ENCODE results near the gene JAG1. TPM values are rescaled to one million over a fixed set of nuclear protein-coding genes. Genes with fewer than 3 reads are reported as not detected.
"Not testable (repeated sequence)": the region's sequence is repeated elsewhere in the genome, so short reads cannot be mapped to it uniquely, and the experiment has no call there.

Gene JAG1
- total RNA-seq, 1 donor from 2014 or later = 1.3 TPM

- Mint-ChIP-seq H3K9me3 (no peaks in the 10 kb centered on the region), H3K27me3 (ENCODE audit: insufficient read depth) (no peaks in the 10 kb centered on the region), H3K4me3 (no peak overlapping the region), H3K4me1 (ENCODE audit: low read depth) (no peaks in the 10 kb centered on the region), H3K27ac (no peak overlapping the region), H3K36me3 (ENCODE audit: low read depth) (no peaks in the 10 kb centered on the region)
- DNase-seq (ENCODE audit: low spot score) = no peak
- intact Hi-C loops (cut with micrococcal nuclease) = no loop called here
These were observed 40.1 kb downstream of the JAG1 start for GRCh38 chr20:10633718-10634117.

GRCh38 chr20:10632721-10633509, 40.9 kb downstream of the JAG1 start:
- Mint-ChIP-seq H3K36me3 (ENCODE audit: low read depth) (no peaks in the 10 kb centered on the region), H3K9me3 (no peaks in the 10 kb centered on the region), H3K27me3 (ENCODE audit: insufficient read depth) (no peaks in the 10 kb centered on the region), H3K4me3 (no peak overlapping the region), H3K4me1 (ENCODE audit: low read depth) (no peaks in the 10 kb centered on the region), H3K27ac (no peak overlapping the region)
- DNase-seq (ENCODE audit: low spot score) = no peak
- intact Hi-C loops (cut with micrococcal nuclease) = no loop called here

DNA sequence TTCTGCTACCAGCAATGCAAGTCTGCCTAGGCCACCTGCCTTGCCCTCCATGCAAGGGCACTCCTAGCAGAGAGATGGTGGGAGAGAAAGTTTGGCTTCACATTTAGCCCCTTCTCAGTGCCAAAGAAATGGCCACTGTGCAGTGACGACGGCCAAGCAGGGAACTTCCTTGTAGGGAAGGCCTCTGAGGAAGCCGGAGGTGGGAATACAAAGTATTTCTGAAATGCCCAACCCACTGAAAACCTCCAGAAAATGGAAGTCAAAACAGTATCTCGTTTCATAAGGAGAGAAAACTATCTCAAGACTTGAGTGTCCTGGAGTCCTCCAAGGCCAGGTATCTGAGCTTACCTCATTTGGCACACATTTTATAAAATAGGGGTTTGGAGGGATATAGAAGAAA, 42.7 kb downstream of the JAG1 start:
- Mint-ChIP-seq H3K36me3 (ENCODE audit: low read depth) (no peaks in the 10 kb centered on the region), H3K9me3 (no peaks in the 10 kb centered on the region), H3K4me1 (ENCODE audit: low read depth) (no peaks in the 10 kb centered on the region), H3K4me3 (no peak overlapping the region), H3K27ac (no peak overlapping the region), H3K27me3 (ENCODE audit: insufficient read depth) (no peaks in the 10 kb centered on the region)
- intact Hi-C loops (cut with micrococcal nuclease) = no loop called here
- no peak for DNase-seq (ENCODE audit: low spot score)

GRCh38 chr20:10629946-10630650, 43.7 kb downstream of the JAG1 start:
- no peaks in the 10 kb centered on the region for H3K9me3 Mint-ChIP-seq
- no peaks in the 10 kb centered on the region for H3K27me3 Mint-ChIP-seq (ENCODE audit: insufficient read depth)
- H3K36me3 Mint-ChIP-seq (ENCODE audit: low read depth) = no peaks in the 10 kb centered on the region
- H3K4me1 Mint-ChIP-seq (ENCODE audit: low read depth) = no peaks in the 10 kb centered on the region
- no peak overlapping the region for H3K27ac Mint-ChIP-seq
- intact Hi-C loops (cut with micrococcal nuclease) = no loop called here
- no peak overlapping the region for H3K4me3 Mint-ChIP-seq
- DNase-seq (ENCODE audit: low spot score) = no peak

GRCh38 chr20:10626896-10627295, 46.9 kb downstream of the JAG1 start:
- no peaks in the 10 kb centered on the region for H3K36me3 Mint-ChIP-seq (ENCODE audit: low read depth)
- no peak for DNase-seq (ENCODE audit: low spot score)
- H3K27me3 Mint-ChIP-seq (ENCODE audit: insufficient read depth) = no peaks in the 10 kb centered on the region
- no peak overlapping the region for H3K4me3 Mint-ChIP-seq
- H3K9me3 Mint-ChIP-seq = no peaks in the 10 kb centered on the region
- intact Hi-C loops (cut with micrococcal nuclease) = no loop called here
- no peaks in the 10 kb centered on the region for H3K4me1 Mint-ChIP-seq (ENCODE audit: low read depth)
- H3K27ac Mint-ChIP-seq = no peak overlapping the region

DNA sequence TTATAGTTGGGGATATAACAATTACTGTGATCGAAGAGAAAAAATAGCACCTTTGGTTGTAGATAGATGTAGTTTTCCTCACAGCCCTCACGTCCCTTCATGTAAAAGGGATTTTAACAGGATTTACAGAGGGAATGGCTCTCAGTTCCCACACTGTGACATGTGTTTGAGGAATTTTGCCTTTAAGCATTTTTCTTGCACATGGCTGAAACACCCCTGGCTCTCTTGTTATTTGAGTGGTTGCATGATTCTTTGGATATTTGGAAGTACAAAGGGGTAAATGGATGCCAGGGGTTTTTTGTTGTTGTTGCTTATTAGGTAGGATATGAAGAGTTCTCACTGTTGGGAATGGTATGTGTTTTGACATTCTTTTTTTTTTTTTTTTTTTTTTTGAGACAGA, 48.2 kb downstream of the JAG1 start:
- Mint-ChIP-seq H3K9me3 (no peaks in the 10 kb centered on the region), H3K4me3 (no peak overlapping the region), H3K36me3 (ENCODE audit: low read depth) (no peaks in the 10 kb centered on the region), H3K27me3 (ENCODE audit: insufficient read depth) (no peaks in the 10 kb centered on the region), H3K4me1 (ENCODE audit: low read depth) (no peaks in the 10 kb centered on the region), H3K27ac (no peak overlapping the region)
- DNase-seq (ENCODE audit: low spot score) = no peak
- intact Hi-C loops (cut with micrococcal nuclease) = no loop called here

DNA sequence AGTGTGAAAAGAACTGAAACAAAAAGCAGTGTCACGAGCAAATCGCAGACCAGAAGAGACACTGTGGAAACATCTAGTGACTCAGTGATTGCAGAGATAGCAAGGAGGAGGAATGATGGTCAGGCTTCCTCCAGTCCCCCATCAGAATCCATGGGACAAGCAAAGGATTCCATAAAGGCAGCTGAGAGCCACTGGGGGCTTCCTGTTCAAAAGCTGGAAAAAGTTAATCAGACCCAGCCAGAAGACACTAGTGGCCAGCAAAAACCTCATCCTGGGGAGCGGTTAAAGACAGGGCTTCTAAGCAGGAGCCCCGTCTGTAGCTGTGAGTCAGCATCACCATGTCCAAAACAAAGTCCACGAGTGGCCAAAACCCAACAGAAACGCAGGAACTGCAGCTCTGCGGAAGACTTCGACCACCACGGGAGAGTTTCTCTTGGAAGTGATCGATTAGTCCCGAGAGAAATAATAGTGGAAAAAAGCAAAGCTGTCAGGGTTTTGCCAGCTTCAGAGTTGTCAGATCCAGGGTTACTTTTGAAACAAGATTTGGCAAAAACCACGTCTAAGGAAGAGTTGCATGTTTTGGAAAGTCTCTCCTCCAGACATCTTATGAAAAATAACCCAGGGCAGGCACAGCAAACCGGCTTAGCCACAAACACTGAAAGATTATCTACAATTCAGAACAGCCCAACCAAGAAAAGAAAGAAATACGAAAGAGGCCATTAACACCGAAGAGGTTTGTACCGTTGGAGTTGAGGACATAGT, 51.0 kb downstream of the JAG1 start:
- intact Hi-C loops (cut with micrococcal nuclease) = no loop called here
- H3K4me3 Mint-ChIP-seq = no peak overlapping the region
- no peak overlapping the region for H3K27ac Mint-ChIP-seq
- H3K9me3 Mint-ChIP-seq = no peaks in the 10 kb centered on the region
- no peak for DNase-seq (ENCODE audit: low spot score)
- no peaks in the 10 kb centered on the region for H3K4me1 Mint-ChIP-seq (ENCODE audit: low read depth)
- no peaks in the 10 kb centered on the region for H3K27me3 Mint-ChIP-seq (ENCODE audit: insufficient read depth)
- no peaks in the 10 kb centered on the region for H3K36me3 Mint-ChIP-seq (ENCODE audit: low read depth)

DNA sequence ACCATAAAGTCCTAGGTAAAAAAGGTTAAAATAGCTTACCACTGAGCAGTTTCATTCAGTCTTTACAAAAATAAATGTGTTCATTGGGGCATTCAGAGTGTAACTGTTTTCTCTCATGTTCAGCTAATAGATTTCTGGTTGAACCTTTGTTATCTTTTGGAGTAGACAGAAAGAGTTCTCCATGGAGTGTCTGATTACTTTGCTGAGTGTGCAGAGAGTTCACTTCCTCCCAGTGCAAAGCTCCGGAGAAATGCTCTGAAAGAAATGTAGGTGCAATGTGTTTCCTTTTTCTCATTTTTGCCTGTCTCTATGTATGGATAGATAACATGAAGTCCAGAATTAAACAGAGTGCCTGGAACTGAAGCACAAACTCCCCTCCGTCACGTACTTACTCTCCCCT, 52.6 kb downstream of the JAG1 start:
- H3K4me3 Mint-ChIP-seq = no peak overlapping the region
- no peak for DNase-seq (ENCODE audit: low spot score)
- intact Hi-C loops (cut with micrococcal nuclease) = no loop called here
- H3K36me3 Mint-ChIP-seq (ENCODE audit: low read depth) = peaks cover 2% of the 10 kb centered on the region
- H3K27me3 Mint-ChIP-seq (ENCODE audit: insufficient read depth) = no peaks in the 10 kb centered on the region
- H3K4me1 Mint-ChIP-seq (ENCODE audit: low read depth) = no peaks in the 10 kb centered on the region
- no peak overlapping the region for H3K27ac Mint-ChIP-seq
- no peaks in the 10 kb centered on the region for H3K9me3 Mint-ChIP-seq

GRCh38 chr20:10619427-10619826, 54.4 kb downstream of the JAG1 start:
- intact Hi-C loops (cut with micrococcal nuclease) = no loop called here
- H3K4me1 Mint-ChIP-seq (ENCODE audit: low read depth) = no peaks in the 10 kb centered on the region
- H3K27ac Mint-ChIP-seq = no peak overlapping the region
- no peaks in the 10 kb centered on the region for H3K9me3 Mint-ChIP-seq
- H3K4me3 Mint-ChIP-seq = no peak overlapping the region
- no peak for DNase-seq (ENCODE audit: low spot score)
- H3K27me3 Mint-ChIP-seq (ENCODE audit: insufficient read depth) = no peaks in the 10 kb centered on the region
- H3K36me3 Mint-ChIP-seq (ENCODE audit: low read depth) = peaks cover 2% of the 10 kb centered on the region

- Mint-ChIP-seq H3K9me3 (no peaks in the 10 kb centered on the region), H3K36me3 (ENCODE audit: low read depth) (peaks cover 2% of the 10 kb centered on the region), H3K4me1 (ENCODE audit: low read depth) (no peaks in the 10 kb centered on the region), H3K27me3 (ENCODE audit: insufficient read depth) (no peaks in the 10 kb centered on the region), H3K4me3 (no peak overlapping the region), H3K27ac (no peak overlapping the region)
- DNase-seq (ENCODE audit: low spot score) = no peak
- intact Hi-C loops (cut with micrococcal nuclease) = no loop called here
These were observed 55.1 kb downstream of the JAG1 start for GRCh38 chr20:10618611-10619245.

DNA sequence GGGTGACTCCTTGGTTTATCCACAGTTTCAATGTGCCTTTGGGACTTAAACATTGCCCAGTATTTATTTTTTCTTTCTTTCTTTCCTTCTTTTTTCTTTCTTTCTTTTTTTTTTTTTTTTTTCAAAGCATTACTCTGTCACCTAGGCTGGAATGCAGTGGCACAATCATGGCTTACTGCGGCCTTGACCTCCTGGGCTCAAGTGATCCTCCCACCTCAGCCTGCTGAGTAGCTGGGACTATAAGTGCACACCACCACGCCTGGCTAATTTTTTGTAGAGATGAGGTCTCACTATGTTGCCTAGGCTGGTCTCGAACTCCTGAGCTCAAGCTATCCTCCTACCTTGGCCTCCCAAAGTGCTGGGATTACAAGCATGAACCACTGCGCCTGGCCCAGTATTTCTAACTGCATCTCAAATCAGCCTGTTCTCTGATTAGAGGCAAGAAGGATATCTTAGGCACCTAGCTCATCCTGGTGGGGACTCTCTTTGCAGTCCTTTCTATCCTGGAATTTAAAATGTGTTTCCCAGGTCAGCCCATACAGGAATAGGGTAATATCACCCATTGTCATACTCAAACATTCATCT, 56.2 kb downstream of the JAG1 start:
- H3K27me3 Mint-ChIP-seq (ENCODE audit: insufficient read depth); H3K4me1 Mint-ChIP-seq (ENCODE audit: low read depth); H3K4me3 Mint-ChIP-seq; H3K9me3 Mint-ChIP-seq; DNase-seq (ENCODE audit: low spot score); H3K27ac Mint-ChIP-seq; intact Hi-C loops (cut with micrococcal nuclease); H3K36me3 Mint-ChIP-seq (ENCODE audit: low read depth): not testable (repeated sequence)

DNA sequence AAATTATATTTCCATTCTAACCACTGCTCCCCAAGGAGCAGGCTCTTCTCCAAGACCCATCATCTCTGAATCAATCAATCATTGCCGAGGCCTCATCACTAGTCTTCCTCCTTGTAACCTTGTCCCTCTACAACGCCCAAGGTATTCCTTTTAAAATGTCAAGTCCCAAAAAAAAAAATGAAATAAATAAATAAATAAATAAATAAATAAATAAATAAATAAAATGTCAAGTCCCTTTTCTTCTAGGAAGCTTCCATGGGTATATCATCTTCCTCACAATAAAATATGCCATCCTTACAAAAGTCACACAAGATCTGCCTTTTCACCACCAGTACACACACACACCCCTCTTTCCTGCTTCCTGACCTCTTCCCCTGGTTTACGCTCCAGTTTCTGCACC, 57.6 kb downstream of the JAG1 start:
- H3K4me1 Mint-ChIP-seq (ENCODE audit: low read depth) = no peaks in the 10 kb centered on the region
- H3K36me3 Mint-ChIP-seq (ENCODE audit: low read depth) = peaks cover 2% of the 10 kb centered on the region
- H3K9me3 Mint-ChIP-seq = no peaks in the 10 kb centered on the region
- no peak overlapping the region for H3K27ac Mint-ChIP-seq
- intact Hi-C loops (cut with micrococcal nuclease) = no loop called here
- DNase-seq (ENCODE audit: low spot score) = no peak
- no peaks in the 10 kb centered on the region for H3K27me3 Mint-ChIP-seq (ENCODE audit: insufficient read depth)
- no peak overlapping the region for H3K4me3 Mint-ChIP-seq

Data from activated T-helper 1 cell treated with anti-CD3 and anti-CD28 coated beads, Interleukin-12 subunit alpha, Interleukin-12 subunit beta, Interleukin-2, Interleukin-4 antibody, amounts not matched to agents 30 ng/mL and 10 ng/mL and 1 ng/mL, durations not matched to agents 14 hours and 24 hours and 36 hours (primary cell).